HEK293 (cell line): ENCODE results near the gene TSHZ2.

Source experiments
- CTCF ChIA-PET: fragments of 350-600 bp; formaldehyde crosslinking; extraction: SDS; loops from one replicate; lab custom pipeline; 2021; ENCODE audit warnings: antibody characterized with exemption; lab: Yijun Ruan, JAX
- POLR2A ChIA-PET: fragments of 300-600 bp; formaldehyde crosslinking; extraction: SDS; loops from one replicate; lab custom pipeline; 2020; ENCODE audit warnings: antibody characterized with exemption, inconsistent platforms; lab: Yijun Ruan, JAX
- H3K27ac ChIP-seq: fragments of 200-500 bp; sonication (Bioruptor generic); 2 replicates; pipeline ENCODE4 v1.5.1; 2014; ENCODE audit warnings: low read depth, low read length, control low read depth, inconsistent platforms; ENCODE audit errors: extremely low read depth
- H3K36me3 ChIP-seq, 2 experiments: fragments of 200-500 bp in 1 of 2; sonication (Bioruptor generic) in 1 of 2; 1 replicate in 1 of 2; 2 replicates in 1 of 2; pipeline ENCODE4 v1.5.1; 2014 to 2017; ENCODE audit warnings: inconsistent platforms in 2 of 2, low read length in 2 of 2; ENCODE audit not compliant: control insufficient read depth in 2 of 2, insufficient read depth in 1 of 2
- H3K4me1 ChIP-seq: fragments of 200-500 bp; sonication (Bioruptor generic); 2 replicates; pipeline ENCODE4 v1.5.1; 2014; ENCODE audit warnings: mild to moderate bottlenecking, low read length, inconsistent platforms; ENCODE audit not compliant: control insufficient read depth, insufficient read depth
- H3K4me3 ChIP-seq: 2 replicates; pipeline ENCODE4 v1.5.1; 2011; ENCODE audit warnings: low read depth, mild to moderate bottlenecking, control low read depth, low read length, moderate library complexity
- H3K9me3 ChIP-seq: fragments of 200-500 bp; sonication (Bioruptor generic); 2 replicates; pipeline ENCODE4 v1.5.1; 2014; ENCODE audit warnings: low read depth, low read length, inconsistent platforms; ENCODE audit not compliant: control insufficient read depth, insufficient read depth
- BCL11A ChIP-seq: fragments of 450-650 bp; formaldehyde crosslinking; IDR thresholded peaks from 2 replicates; pipeline ENCODE4 v1.5.1; 2016; ENCODE audit warnings: low read depth, missing biosample characterization, missing genetic modification characterization
- KLF1 ChIP-seq: fragments of 450-650 bp; formaldehyde crosslinking; IDR thresholded peaks from 2 replicates; pipeline ENCODE4 v1.5.1; 2016; ENCODE audit warnings: missing biosample characterization, missing genetic modification characterization
- KLF8 ChIP-seq: fragments of 450-650 bp; formaldehyde crosslinking; IDR thresholded peaks from 2 replicates; pipeline ENCODE4 v1.5.1; 2016; ENCODE audit warnings: missing biosample characterization, missing genetic modification characterization
- MEIS1 ChIP-seq: sonication (generic); formaldehyde crosslinking; IDR thresholded peaks from 2 replicates; pipeline ENCODE4 v1.8.1; 2022; ENCODE audit warnings: missing genetic modification reagents, mild to moderate bottlenecking, borderline replicate concordance
- SCRT1 ChIP-seq: fragments of 450-650 bp; formaldehyde crosslinking; IDR thresholded peaks from 2 replicates; pipeline ENCODE4 v1.5.1; 2016; ENCODE audit warnings: missing biosample characterization, missing genetic modification characterization, borderline replicate concordance
- TCF7L2 ChIP-seq: IDR thresholded peaks from 2 replicates; pipeline ENCODE4 v1.6.1; 2011; ENCODE audit warnings: low read depth, mild to moderate bottlenecking, inconsistent platforms, low read length, moderate library complexity, borderline replicate concordance
- ZBTB8A ChIP-seq: fragments of 450-650 bp; formaldehyde crosslinking; IDR thresholded peaks from 2 replicates; pipeline ENCODE4 v1.5.1; 2016; ENCODE audit warnings: missing biosample characterization, missing genetic modification characterization
- ZNF157 ChIP-seq: fragments of 450-650 bp; formaldehyde crosslinking; IDR thresholded peaks from 2 replicates; pipeline ENCODE4 v1.5.1; 2016; ENCODE audit warnings: missing biosample characterization, missing genetic modification characterization
- ZNF16 ChIP-seq: fragments of 450-650 bp; formaldehyde crosslinking; IDR thresholded peaks from 2 replicates; pipeline ENCODE4 v1.5.1; 2016; ENCODE audit warnings: low read depth, missing biosample characterization, missing genetic modification characterization
- ZNF335 ChIP-seq: fragments of 450-650 bp; formaldehyde crosslinking; conservative IDR thresholded peaks from 2 replicates; pipeline ENCODE4 v1.5.1; 2016; ENCODE audit warnings: missing biosample characterization, missing genetic modification characterization
- ZNF391 ChIP-seq: fragments of 450-650 bp; formaldehyde crosslinking; IDR thresholded peaks from 2 replicates; pipeline ENCODE4 v1.5.1; 2016; ENCODE audit warnings: low read depth, missing biosample characterization, missing genetic modification characterization, borderline replicate concordance
- ZNF473 ChIP-seq: fragments of 450-650 bp; formaldehyde crosslinking; IDR thresholded peaks from 2 replicates; pipeline ENCODE4 v1.5.1; 2017; ENCODE audit warnings: missing biosample characterization, missing genetic modification characterization
- ZNF621 ChIP-seq: fragments of 450-650 bp; formaldehyde crosslinking; IDR thresholded peaks from 2 replicates; pipeline ENCODE4 v1.5.1; 2017; ENCODE audit warnings: missing biosample characterization, missing genetic modification characterization
- ZNF626 ChIP-seq: fragments of 450-650 bp; sonication (Bioruptor Pico); formaldehyde crosslinking; IDR thresholded peaks from 2 replicates; pipeline ENCODE4 v1.5.1; 2018; ENCODE audit warnings: missing biosample characterization, missing genetic modification characterization, inconsistent platforms
- ZNF701 ChIP-seq: fragments of 450-650 bp; formaldehyde crosslinking; IDR thresholded peaks from 2 replicates; pipeline ENCODE4 v1.5.1; 2016; ENCODE audit warnings: missing biosample characterization, missing genetic modification characterization
- ZNF791 ChIP-seq: fragments of 450-650 bp; formaldehyde crosslinking; IDR thresholded peaks from 2 replicates; pipeline ENCODE4 v1.5.1; 2016; ENCODE audit warnings: missing biosample characterization, missing genetic modification characterization
- TF ChIP-seq, protein P1 (sequence below): fragments of 450-650 bp; formaldehyde crosslinking; IDR thresholded peaks from 2 replicates; pipeline ENCODE4 v1.5.1; 2016; ENCODE audit warnings: missing biosample characterization, missing genetic modification characterization
- TF ChIP-seq, protein P2 (sequence below): fragments of 450-650 bp; formaldehyde crosslinking; IDR thresholded peaks from 2 replicates; pipeline ENCODE4 v1.5.0; 2017; ENCODE audit warnings: missing biosample characterization, missing genetic modification characterization, borderline replicate concordance
- TF ChIP-seq, protein P3 (sequence below): fragments of 450-650 bp; formaldehyde crosslinking; IDR thresholded peaks from 2 replicates; pipeline ENCODE4 v1.5.1; 2016; ENCODE audit warnings: missing biosample characterization, missing genetic modification characterization
- TF ChIP-seq, protein P4 (sequence below): fragments of 450-650 bp; formaldehyde crosslinking; IDR thresholded peaks from 2 replicates; pipeline ENCODE4 v1.5.1; 2016; ENCODE audit warnings: missing biosample characterization, missing genetic modification characterization
- TF ChIP-seq, protein P5 (sequence below): fragments of 450-650 bp; formaldehyde crosslinking; IDR thresholded peaks from 2 replicates; pipeline ENCODE4 v1.5.1; 2016; ENCODE audit warnings: missing biosample characterization, missing genetic modification characterization

TSHZ2 gene

DNA sequence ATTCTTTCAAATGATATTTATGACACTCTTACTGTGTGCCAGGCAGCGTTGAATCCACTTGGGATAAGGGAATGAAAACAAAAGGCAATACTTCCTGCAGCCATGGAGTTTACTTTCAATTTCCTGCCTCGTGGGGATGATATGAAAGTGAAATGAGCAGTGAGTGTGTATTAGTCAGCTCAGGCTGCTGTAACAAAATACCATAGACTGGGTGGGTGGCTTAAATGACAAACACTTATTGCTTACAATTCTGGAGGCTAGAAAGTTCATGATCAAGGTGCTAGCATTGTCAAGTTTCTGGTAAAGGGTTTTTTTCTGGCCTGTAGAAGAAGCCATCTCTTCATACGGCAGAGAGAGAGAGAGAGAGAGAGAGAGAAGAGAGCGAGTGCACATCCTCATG lies 41.7 kb downstream of the TSHZ2 start:
- Histone ChIP-seq H3K27ac (no peak overlapping the region), H3K4me1 (no peaks in the 10 kb centered on the region)
- CTCF ChIA-PET: no interaction called here
- TF ChIP-seq SCRT1 (tag by site-specific recombination): no peak
- TF ChIP-seq, all 188 proteins: peak for 0
- no peak overlapping the region for H3K4me3 ChIP-seq
- POLR2A ChIA-PET: no interaction called here
- no peaks in the 10 kb centered on the region for H3K9me3 ChIP-seq
- H3K36me3 ChIP-seq: no peaks in the 10 kb centered on the region

DNA sequence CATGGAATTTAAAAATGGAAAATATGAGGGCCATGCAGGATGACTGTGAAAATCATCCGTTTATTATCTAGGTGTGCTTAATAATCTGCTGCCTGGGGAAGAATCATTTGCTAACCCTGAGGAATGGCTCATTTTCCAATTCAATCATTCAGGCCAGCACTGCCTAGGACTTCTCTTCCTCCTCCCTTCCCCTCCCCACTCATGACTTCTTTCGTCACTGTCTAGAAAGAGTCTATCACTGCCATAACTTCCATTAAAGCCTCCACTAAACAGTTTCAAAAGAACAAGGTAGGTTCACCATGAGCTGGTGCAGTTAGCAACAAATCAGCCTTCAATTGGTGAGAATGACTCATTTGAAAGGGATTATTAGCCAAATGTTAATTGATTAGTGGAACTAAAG lies 43.9 kb downstream of the TSHZ2 start:
- Histone ChIP-seq H3K9me3 (no peaks in the 10 kb centered on the region), H3K4me3 (no peak overlapping the region), H3K4me1 (no peaks in the 10 kb centered on the region), H3K36me3 (no peaks in the 10 kb centered on the region), H3K27ac (no peak overlapping the region)
- CTCF ChIA-PET: no interaction called here
- POLR2A ChIA-PET: no interaction called here
- TF ChIP-seq ZNF701 (tag by site-specific recombination) (no peak), ZNF791 (tag by site-specific recombination) (no peak), ZBTB8A (no peak), MEIS1 (CRISPR knock-in tag) (no peak), KLF1 (no peak), ZNF157 (no peak), ZNF621 (tag by site-specific recombination) (no peak), ZNF391 (no peak), TCF7L2 (no peak)
- TF ChIP-seq, protein P1, sequence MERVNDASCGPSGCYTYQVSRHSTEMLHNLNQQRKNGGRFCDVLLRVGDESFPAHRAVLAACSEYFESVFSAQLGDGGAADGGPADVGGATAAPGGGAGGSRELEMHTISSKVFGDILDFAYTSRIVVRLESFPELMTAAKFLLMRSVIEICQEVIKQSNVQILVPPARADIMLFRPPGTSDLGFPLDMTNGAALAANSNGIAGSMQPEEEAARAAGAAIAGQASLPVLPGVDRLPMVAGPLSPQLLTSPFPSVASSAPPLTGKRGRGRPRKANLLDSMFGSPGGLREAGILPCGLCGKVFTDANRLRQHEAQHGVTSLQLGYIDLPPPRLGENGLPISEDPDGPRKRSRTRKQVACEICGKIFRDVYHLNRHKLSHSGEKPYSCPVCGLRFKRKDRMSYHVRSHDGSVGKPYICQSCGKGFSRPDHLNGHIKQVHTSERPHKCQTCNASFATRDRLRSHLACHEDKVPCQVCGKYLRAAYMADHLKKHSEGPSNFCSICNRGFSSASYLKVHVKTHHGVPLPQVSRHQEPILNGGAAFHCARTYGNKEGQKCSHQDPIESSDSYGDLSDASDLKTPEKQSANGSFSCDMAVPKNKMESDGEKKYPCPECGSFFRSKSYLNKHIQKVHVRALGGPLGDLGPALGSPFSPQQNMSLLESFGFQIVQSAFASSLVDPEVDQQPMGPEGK (tag by site-specific recombination): no peak
- TF ChIP-seq, protein P2, sequence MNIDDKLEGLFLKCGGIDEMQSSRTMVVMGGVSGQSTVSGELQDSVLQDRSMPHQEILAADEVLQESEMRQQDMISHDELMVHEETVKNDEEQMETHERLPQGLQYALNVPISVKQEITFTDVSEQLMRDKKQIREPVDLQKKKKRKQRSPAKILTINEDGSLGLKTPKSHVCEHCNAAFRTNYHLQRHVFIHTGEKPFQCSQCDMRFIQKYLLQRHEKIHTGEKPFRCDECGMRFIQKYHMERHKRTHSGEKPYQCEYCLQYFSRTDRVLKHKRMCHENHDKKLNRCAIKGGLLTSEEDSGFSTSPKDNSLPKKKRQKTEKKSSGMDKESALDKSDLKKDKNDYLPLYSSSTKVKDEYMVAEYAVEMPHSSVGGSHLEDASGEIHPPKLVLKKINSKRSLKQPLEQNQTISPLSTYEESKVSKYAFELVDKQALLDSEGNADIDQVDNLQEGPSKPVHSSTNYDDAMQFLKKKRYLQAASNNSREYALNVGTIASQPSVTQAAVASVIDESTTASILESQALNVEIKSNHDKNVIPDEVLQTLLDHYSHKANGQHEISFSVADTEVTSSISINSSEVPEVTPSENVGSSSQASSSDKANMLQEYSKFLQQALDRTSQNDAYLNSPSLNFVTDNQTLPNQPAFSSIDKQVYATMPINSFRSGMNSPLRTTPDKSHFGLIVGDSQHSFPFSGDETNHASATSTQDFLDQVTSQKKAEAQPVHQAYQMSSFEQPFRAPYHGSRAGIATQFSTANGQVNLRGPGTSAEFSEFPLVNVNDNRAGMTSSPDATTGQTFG (tag by site-specific recombination): no peak

DNA sequence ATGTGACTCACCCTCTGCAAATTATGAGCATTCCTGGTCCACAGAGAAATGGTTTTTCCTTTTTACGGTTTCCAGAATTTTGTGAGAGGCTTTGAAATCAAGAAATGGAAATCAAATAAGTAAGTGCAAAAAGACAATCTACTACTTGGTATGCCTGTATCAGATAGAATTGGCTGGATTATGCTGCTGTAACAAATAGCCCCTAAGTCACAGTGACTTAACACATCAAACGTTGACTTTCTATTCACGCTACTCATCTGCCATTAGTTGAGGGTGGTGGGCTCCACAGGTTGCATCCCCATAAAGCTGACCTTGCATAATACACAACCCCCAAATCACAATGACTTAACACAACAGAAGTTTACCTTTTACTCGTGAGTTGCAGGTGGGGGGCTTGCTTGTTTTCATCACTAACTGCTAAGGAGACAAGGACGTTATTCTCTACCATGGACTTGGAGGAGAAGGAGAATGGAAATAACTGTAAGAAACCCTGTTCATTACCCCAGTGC lies 44.4 kb downstream of the TSHZ2 start:
- CTCF ChIA-PET: no interaction called here

More for the DNA sequence above, 44.4 kb downstream of the TSHZ2 start:
- TF ChIP-seq ZNF626 (tag by site-specific recombination) (no peak), ZNF16 (tag by site-specific recombination) (no peak), ZNF473 (tag by site-specific recombination) (no peak), BCL11A (tag by site-specific recombination) (no peak), KLF8 (tag by site-specific recombination) (no peak), ZNF391 (no peak), ZNF335 (tag by site-specific recombination) (no peak)
- TF ChIP-seq, protein P3, sequence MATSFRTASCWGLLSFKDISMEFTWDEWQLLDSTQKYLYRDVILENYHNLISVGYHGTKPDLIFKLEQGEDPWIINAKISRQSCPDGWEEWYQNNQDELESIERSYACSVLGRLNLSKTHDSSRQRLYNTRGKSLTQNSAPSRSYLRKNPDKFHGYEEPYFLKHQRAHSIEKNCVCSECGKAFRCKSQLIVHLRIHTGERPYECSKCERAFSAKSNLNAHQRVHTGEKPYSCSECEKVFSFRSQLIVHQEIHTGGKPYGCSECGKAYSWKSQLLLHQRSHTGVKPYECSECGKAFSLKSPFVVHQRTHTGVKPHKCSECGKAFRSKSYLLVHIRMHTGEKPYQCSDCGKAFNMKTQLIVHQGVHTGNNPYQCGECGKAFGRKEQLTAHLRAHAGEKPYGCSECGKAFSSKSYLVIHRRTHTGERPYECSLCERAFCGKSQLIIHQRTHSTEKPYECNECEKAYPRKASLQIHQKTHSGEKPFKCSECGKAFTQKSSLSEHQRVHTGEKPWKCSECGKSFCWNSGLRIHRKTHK (tag by site-specific recombination): no peak
- TF ChIP-seq, protein P4, sequence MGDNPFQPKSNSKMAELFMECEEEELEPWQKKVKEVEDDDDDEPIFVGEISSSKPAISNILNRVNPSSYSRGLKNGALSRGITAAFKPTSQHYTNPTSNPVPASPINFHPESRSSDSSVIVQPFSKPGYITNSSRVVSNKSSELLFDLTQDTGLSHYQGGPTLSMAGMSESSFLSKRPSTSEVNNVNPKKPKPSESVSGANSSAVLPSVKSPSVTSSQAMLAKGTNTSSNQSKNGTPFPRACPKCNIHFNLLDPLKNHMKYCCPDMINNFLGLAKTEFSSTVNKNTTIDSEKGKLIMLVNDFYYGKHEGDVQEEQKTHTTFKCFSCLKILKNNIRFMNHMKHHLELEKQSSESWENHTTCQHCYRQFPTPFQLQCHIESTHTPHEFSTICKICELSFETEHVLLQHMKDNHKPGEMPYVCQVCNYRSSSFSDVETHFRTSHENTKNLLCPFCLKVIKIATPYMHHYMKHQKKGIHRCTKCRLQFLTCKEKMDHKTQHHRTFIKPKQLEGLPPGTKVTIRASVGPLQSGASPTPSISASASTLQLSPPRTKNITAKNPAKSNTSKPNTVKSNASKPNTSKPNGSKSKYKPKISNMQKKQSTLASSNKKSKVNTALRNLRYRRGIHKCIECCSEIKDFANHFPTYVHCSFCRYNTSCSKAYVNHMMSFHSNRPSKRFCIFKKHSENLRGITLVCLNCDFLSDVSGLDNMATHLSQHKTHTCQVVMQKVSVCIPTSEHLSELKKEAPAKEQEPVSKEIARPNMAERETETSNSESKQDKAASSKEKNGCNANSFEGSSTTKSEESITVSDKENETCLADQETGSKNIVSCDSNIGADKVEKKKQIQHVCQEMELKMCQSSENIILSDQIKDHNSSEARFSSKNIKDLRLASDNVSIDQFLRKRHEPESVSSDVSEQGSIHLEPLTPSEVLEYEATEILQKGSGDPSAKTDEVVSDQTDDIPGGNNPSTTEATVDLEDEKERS (tag by site-specific recombination): no peak
- TF ChIP-seq, protein P5, sequence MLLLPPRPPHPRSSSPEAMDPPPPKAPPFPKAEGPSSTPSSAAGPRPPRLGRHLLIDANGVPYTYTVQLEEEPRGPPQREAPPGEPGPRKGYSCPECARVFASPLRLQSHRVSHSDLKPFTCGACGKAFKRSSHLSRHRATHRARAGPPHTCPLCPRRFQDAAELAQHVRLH: no peak
- no peaks in the 10 kb centered on the region for H3K4me1 ChIP-seq
- no peak overlapping the region for H3K4me3 ChIP-seq
- no peak overlapping the region for H3K27ac ChIP-seq
- no peaks in the 10 kb centered on the region for H3K9me3 ChIP-seq
- no peaks in the 10 kb centered on the region for H3K36me3 ChIP-seq
- POLR2A ChIA-PET: no interaction called here
